Measurements from ENCODE around the gene NOTUM.

NOTUM gene

GRCh38 chr17:81933178-81933699 lies 27.7 kb downstream of the NOTUM start:
- DNase-seq = no peak
- Histone ChIP-seq H3K9me3 (ENCODE audit: insufficient read depth, low read depth, low read length) (no peaks in the 10 kb centered on the region), H3K4me3 (ENCODE audit: low read depth, low read length) (no peak overlapping the region), H2BK12ac (ENCODE audit: low read length) (no peak overlapping the region), H2BK120ac (ENCODE audit: insufficient read depth, low read length, poor library complexity) (no peak overlapping the region), H3K4me2 (ENCODE audit: low read length) (no peak overlapping the region), H3K18ac (ENCODE audit: low read length) (no peak overlapping the region), H3K4me1 (ENCODE audit: control insufficient read depth in 1 of 2, insufficient read depth in 2 of 2, low read length in 2 of 2) (peaks cover 11 to 15% of the 10 kb centered on the region in 2 experiments), H4K91ac (ENCODE audit: low read depth, low read length) (no peak overlapping the region), H3K36me3 (ENCODE audit: control insufficient read depth in 1 of 2, insufficient read depth in 2 of 2, low read length in 2 of 2) (peaks cover 4 to 10% of the 10 kb centered on the region in 2 experiments), H4K8ac (ENCODE audit: low read depth, low read length) (no peak overlapping the region), H3K79me2 (ENCODE audit: control insufficient read depth, insufficient read depth, low read length, poor library complexity) (peaks cover 4% of the 10 kb centered on the region), H3K27ac (ENCODE audit: low read depth, low read length) (no peak overlapping the region), H3K79me1 (ENCODE audit: low read length) (peaks cover 11% of the 10 kb centered on the region), H2AFZ (ENCODE audit: insufficient read depth, low read length, poor library complexity) (no peak overlapping the region), H3K27me3 (ENCODE audit: insufficient read depth, low read length) (no peaks in the 10 kb centered on the region), H2AK5ac (ENCODE audit: low read length) (no peak overlapping the region), H2BK5ac (ENCODE audit: low read depth, low read length, poor library complexity) (no peak overlapping the region), H3K4ac (ENCODE audit: low read depth, low read length) (no peak overlapping the region), H3K23ac (ENCODE audit: low read length) (no peak overlapping the region), H3K14ac (ENCODE audit: low read length) (no peak overlapping the region), H4K12ac (ENCODE audit: low read depth, low read length) (no peak overlapping the region), H3K9ac (ENCODE audit: low read length) (no peak overlapping the region)
- WGBS (ENCODE audit: extremely low coverage, insufficient coverage, insufficient read length) = no CpG with 5 or more reads among the region's 14 CpGs

- no CpG with 5 or more reads among the region's 9 CpGs for WGBS (ENCODE audit: extremely low coverage, insufficient coverage, insufficient read length)
- H3K36me3 ChIP-seq (ENCODE audit: control insufficient read depth in 1 of 2, insufficient read depth in 2 of 2, low read length in 2 of 2) = peaks cover 4 to 10% of the 10 kb centered on the region in 2 experiments
- H3K9ac ChIP-seq (ENCODE audit: low read length) = no peak overlapping the region
- no peak overlapping the region for H2BK5ac ChIP-seq (ENCODE audit: low read depth, low read length, poor library complexity)
- H2AK5ac ChIP-seq (ENCODE audit: low read length) = no peak overlapping the region
- H3K23ac ChIP-seq (ENCODE audit: low read length) = no peak overlapping the region
- H2AFZ ChIP-seq (ENCODE audit: insufficient read depth, low read length, poor library complexity) = no peak overlapping the region
- H3K27me3 ChIP-seq (ENCODE audit: insufficient read depth, low read length) = no peaks in the 10 kb centered on the region
- H3K9me3 ChIP-seq (ENCODE audit: insufficient read depth, low read depth, low read length) = no peaks in the 10 kb centered on the region
- no peak overlapping the region for H3K27ac ChIP-seq (ENCODE audit: low read depth, low read length)
- H4K8ac ChIP-seq (ENCODE audit: low read depth, low read length) = no peak overlapping the region
- H2BK12ac ChIP-seq (ENCODE audit: low read length) = no peak overlapping the region
- no peak overlapping the region for H4K12ac ChIP-seq (ENCODE audit: low read depth, low read length)
- H3K4me1 ChIP-seq (ENCODE audit: control insufficient read depth in 1 of 2, insufficient read depth in 2 of 2, low read length in 2 of 2) = peaks cover 13 to 20% of the 10 kb centered on the region in 2 experiments
- H3K4me3 ChIP-seq (ENCODE audit: low read depth, low read length) = no peak overlapping the region
- H3K79me1 ChIP-seq (ENCODE audit: low read length) = peaks cover 15% of the 10 kb centered on the region
- H3K4ac ChIP-seq (ENCODE audit: low read depth, low read length) = no peak overlapping the region
- H3K4me2 ChIP-seq (ENCODE audit: low read length) = no peak overlapping the region
- peaks cover 9% of the 10 kb centered on the region for H3K79me2 ChIP-seq (ENCODE audit: control insufficient read depth, insufficient read depth, low read length, poor library complexity)
- no peak overlapping the region for H3K18ac ChIP-seq (ENCODE audit: low read length)
- no peak overlapping the region for H4K91ac ChIP-seq (ENCODE audit: low read depth, low read length)
- no peak overlapping the region for H2BK120ac ChIP-seq (ENCODE audit: insufficient read depth, low read length, poor library complexity)
- no peak for DNase-seq
- H3K14ac ChIP-seq (ENCODE audit: low read length) = no peak overlapping the region
Observed at GRCh38 chr17:81932333-81932983, 28.5 kb downstream of the NOTUM start.

DNA sequence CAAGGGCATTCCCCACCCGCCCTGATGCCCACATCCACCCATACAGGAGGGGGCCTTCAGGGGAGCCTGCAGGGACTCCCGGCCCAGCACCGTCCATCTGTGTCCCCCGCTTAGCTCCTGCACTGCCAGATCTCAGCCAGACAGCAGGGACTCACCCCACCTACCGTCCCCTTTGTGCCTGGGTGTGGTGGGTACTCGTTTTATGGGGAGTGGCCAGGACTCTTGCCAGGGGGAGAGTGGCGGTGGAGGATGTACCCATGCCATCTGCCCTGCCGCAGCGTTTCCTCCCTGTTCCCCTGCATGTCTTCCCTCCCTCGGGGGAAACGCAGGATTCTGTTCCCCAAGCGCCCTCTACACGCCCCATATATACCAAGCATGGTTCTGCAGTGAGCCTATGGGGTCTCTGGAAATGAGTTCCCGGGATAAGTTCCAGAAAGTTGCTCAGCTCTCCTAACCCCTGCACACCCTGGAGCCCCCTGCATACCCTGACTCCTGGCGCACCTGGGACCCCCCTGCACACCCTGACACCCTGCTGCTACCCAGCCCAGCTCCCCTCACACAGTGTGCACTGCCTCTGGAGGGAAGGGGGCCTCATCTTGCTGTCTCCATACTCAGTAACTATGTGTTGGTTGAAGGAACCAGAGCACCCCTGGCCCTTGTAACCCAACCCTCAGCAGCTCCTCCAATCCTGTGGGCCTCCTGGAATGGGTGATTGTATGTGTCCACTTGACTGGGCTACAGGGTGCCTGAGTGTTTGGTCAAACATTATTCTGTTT lies 29.2 kb downstream of the NOTUM start:
- H2AFZ ChIP-seq (ENCODE audit: insufficient read depth, low read length, poor library complexity) = no peak overlapping the region
- no peak overlapping the region for H2BK5ac ChIP-seq (ENCODE audit: low read depth, low read length, poor library complexity)
- H3K23ac ChIP-seq (ENCODE audit: low read length) = no peak overlapping the region
- no peak overlapping the region for H3K27ac ChIP-seq (ENCODE audit: low read depth, low read length)
- H2AK5ac ChIP-seq (ENCODE audit: low read length) = no peak overlapping the region
- peaks cover 4 to 10% of the 10 kb centered on the region in 2 experiments for H3K36me3 ChIP-seq (ENCODE audit: control insufficient read depth in 1 of 2, insufficient read depth in 2 of 2, low read length in 2 of 2)
- H3K79me1 ChIP-seq (ENCODE audit: low read length) = peaks cover 14% of the 10 kb centered on the region
- WGBS (ENCODE audit: extremely low coverage, insufficient coverage, insufficient read length) = no CpG with 5 or more reads among the region's 15 CpGs
- H3K79me2 ChIP-seq (ENCODE audit: control insufficient read depth, insufficient read depth, low read length, poor library complexity) = peaks cover 11% of the 10 kb centered on the region
- H2BK12ac ChIP-seq (ENCODE audit: low read length) = no peak overlapping the region
- no peak overlapping the region for H4K8ac ChIP-seq (ENCODE audit: low read depth, low read length)
- H3K27me3 ChIP-seq (ENCODE audit: insufficient read depth, low read length) = no peaks in the 10 kb centered on the region
- no peak overlapping the region for H2BK120ac ChIP-seq (ENCODE audit: insufficient read depth, low read length, poor library complexity)
- no peak overlapping the region for H3K4me2 ChIP-seq (ENCODE audit: low read length)
- H3K18ac ChIP-seq (ENCODE audit: low read length) = no peak overlapping the region
- no peak overlapping the region for H3K14ac ChIP-seq (ENCODE audit: low read length)
- H3K9me3 ChIP-seq (ENCODE audit: insufficient read depth, low read depth, low read length) = no peaks in the 10 kb centered on the region
- no peak overlapping the region for H3K4ac ChIP-seq (ENCODE audit: low read depth, low read length)
- no peak overlapping the region for H3K4me3 ChIP-seq (ENCODE audit: low read depth, low read length)
- H3K4me1 ChIP-seq (ENCODE audit: control insufficient read depth in 1 of 2, insufficient read depth in 2 of 2, low read length in 2 of 2) = peaks cover 10 to 18% of the 10 kb centered on the region in 2 experiments
- H3K9ac ChIP-seq (ENCODE audit: low read length) = no peak overlapping the region
- H4K91ac ChIP-seq (ENCODE audit: low read depth, low read length) = no peak overlapping the region
- H4K12ac ChIP-seq (ENCODE audit: low read depth, low read length) = no peak overlapping the region
- DNase-seq = no peak

- Histone ChIP-seq H3K14ac (ENCODE audit: low read length) (no peak overlapping the region), H3K36me3 (ENCODE audit: control insufficient read depth in 1 of 2, insufficient read depth in 2 of 2, low read length in 2 of 2) (peaks cover 4 to 10% of the 10 kb centered on the region in 2 experiments), H2BK12ac (ENCODE audit: low read length) (no peak overlapping the region), H3K9me3 (ENCODE audit: insufficient read depth, low read depth, low read length) (no peaks in the 10 kb centered on the region), H3K4ac (ENCODE audit: low read depth, low read length) (no peak overlapping the region), H3K79me2 (ENCODE audit: control insufficient read depth, insufficient read depth, low read length, poor library complexity) (peaks cover 12% of the 10 kb centered on the region), H2BK5ac (ENCODE audit: low read depth, low read length, poor library complexity) (no peak overlapping the region), H2AFZ (ENCODE audit: insufficient read depth, low read length, poor library complexity) (no peak overlapping the region), H3K79me1 (ENCODE audit: low read length) (peaks cover 17% of the 10 kb centered on the region), H3K27ac (ENCODE audit: low read depth, low read length) (no peak overlapping the region), H4K12ac (ENCODE audit: low read depth, low read length) (no peak overlapping the region), H4K8ac (ENCODE audit: low read depth, low read length) (no peak overlapping the region), H3K18ac (ENCODE audit: low read length) (no peak overlapping the region), H3K4me3 (ENCODE audit: low read depth, low read length) (no peak overlapping the region), H3K4me2 (ENCODE audit: low read length) (no peak overlapping the region), H4K91ac (ENCODE audit: low read depth, low read length) (no peak overlapping the region), H3K4me1 (ENCODE audit: control insufficient read depth in 1 of 2, insufficient read depth in 2 of 2, low read length in 2 of 2) (peaks cover 9 to 15% of the 10 kb centered on the region in 2 experiments), H2AK5ac (ENCODE audit: low read length) (no peak overlapping the region), H2BK120ac (ENCODE audit: insufficient read depth, low read length, poor library complexity) (no peak overlapping the region), H3K9ac (ENCODE audit: low read length) (no peak overlapping the region), H3K27me3 (ENCODE audit: insufficient read depth, low read length) (no peaks in the 10 kb centered on the region), H3K23ac (ENCODE audit: low read length) (no peak overlapping the region)
- no peak for DNase-seq
- WGBS (ENCODE audit: extremely low coverage, insufficient coverage, insufficient read length) = no CpG with 5 or more reads among the region's 13 CpGs
Observed at GRCh38 chr17:81931189-81931556, 29.8 kb downstream of the NOTUM start.

Data from trophoblast cell (in vitro differentiated cells and primary cell).